HCT116 (cell line): ENCODE measurements around the gene ATP1A2. TPM values are rescaled to one million over a fixed set of nuclear protein-coding genes. Genes with fewer than 3 reads are reported as not detected.

Source experiments
- ATAC-seq: fragments of 200-7000 bp; cut with Tn5 transposase; 2 replicates; pipeline ENCODE4 v1.9.1; 2020; ENCODE audit warnings: mild to moderate bottlenecking, moderate library complexity
- BruUV-seq: library from RNA; stranded (reverse); fragments of 400-500 nt; replicated peaks from 2 replicates; lab custom pipeline; 2021; lab: Mats Ljungman, UMichigan
- CTCF ChIA-PET: fragments of 300-600 bp; sonication (Branson Sonifier 250); formaldehyde crosslinking; loops from one replicate; lab custom pipeline; 2021; ENCODE audit warnings: antibody characterized with exemption; lab: Charles Lee
- POLR2A ChIA-PET: fragments of 300-600, 350-600 bp; sonication (Branson Sonifier 250); formaldehyde crosslinking; loops from one replicate; lab custom pipeline; 2021; ENCODE audit warnings: antibody characterized with exemption; lab: Charles Lee
- RAD21 ChIA-PET, 2 experiments: fragments of 300-600 bp; sonication (Branson Sonifier 250); formaldehyde crosslinking; loops; one replicate each; lab custom pipeline; 2023; ENCODE audit warnings: low total read pairs in 2 of 2; ENCODE audit not compliant: uncharacterized antibody in 2 of 2, unreplicated experiment in 2 of 2, low non-redundant PET in 1 of 2; lab: Charles Lee
- DNase-seq: peaks from one replicate; pipeline ENCODE4 v3.0.0-alpha.2; 2010; ENCODE audit warnings: low read depth, low spot score
- H2AFZ ChIP-seq: fragments of 200-600 bp; shearing (Covaris generic), sonication (generic); 2 replicates; pipeline ENCODE4 v1.6.1; 2017; ENCODE audit warnings: low read depth, mixed run types, mixed read lengths, antibody characterized with exemption, low read length; ENCODE audit not compliant: poor library complexity, severe bottlenecking
- H3K27ac ChIP-seq: 2 replicates; pipeline ENCODE4 v1.5.1; 2012; ENCODE audit warnings: low read depth, low read length
- H3K27me3 ChIP-seq: fragments of 200-600 bp; sonication (generic); 2 replicates; pipeline ENCODE4 v1.6.1; 2016; ENCODE audit warnings: mixed run types, low read length, mixed read lengths; ENCODE audit not compliant: insufficient read depth
- H3K36me3 ChIP-seq, 2 experiments: fragments of 200-500 bp in 1 of 2; fragments of 200-600 bp in 1 of 2; sonication (Bioruptor generic) in 1 of 2; sonication (generic) in 1 of 2; 2 replicates each; pipeline versions ENCODE4 v1.5.1 to v1.6.1; 2014 to 2016; ENCODE audit warnings: low read length in 2 of 2, inconsistent platforms in 1 of 2, mixed read lengths in 1 of 2, mixed run types in 1 of 2; ENCODE audit not compliant: insufficient read depth in 2 of 2, control insufficient read depth in 1 of 2
- H3K4me1 ChIP-seq, 2 experiments: fragments of 200-600 bp in 1 of 2; sonication (generic) in 1 of 2; 2 replicates each; pipeline versions ENCODE4 v1.5.1 to v1.6.1; 2012 to 2017; ENCODE audit warnings: low read length in 2 of 2, inconsistent platforms in 1 of 2, mild to moderate bottlenecking in 1 of 2, mixed read lengths in 1 of 2, mixed run types in 1 of 2, moderate library complexity in 1 of 2; ENCODE audit not compliant: insufficient read depth in 2 of 2, control insufficient read depth in 1 of 2
- H3K4me2 ChIP-seq: fragments of 200-600 bp; sonication (generic); 2 replicates; pipeline ENCODE4 v1.6.1; 2017; ENCODE audit warnings: mixed run types, low read length, mixed read lengths
- H3K4me3 ChIP-seq, 2 experiments: fragments of 200-600 bp in 1 of 2; sonication (generic) in 1 of 2; replicated peaks in 1 of 2; 2 replicates each; pipeline ENCODE4 v1.5.1; 2011 to 2016; ENCODE audit warnings: low read length in 2 of 2, control low read depth in 1 of 2, low read depth in 1 of 2, mild to moderate bottlenecking in 1 of 2, mixed read lengths in 1 of 2, mixed run types in 1 of 2
- H3K79me2 ChIP-seq: fragments of 200-600 bp; sonication (generic); 2 replicates; pipeline ENCODE4 v1.6.1; 2017; ENCODE audit warnings: mild to moderate bottlenecking, mixed run types, low read length, moderate library complexity, mixed read lengths; ENCODE audit not compliant: insufficient read depth
- H3K9ac ChIP-seq: fragments of 200-600 bp; sonication (generic); 2 replicates; pipeline ENCODE4 v1.6.1; 2016; ENCODE audit warnings: low read length, mixed read lengths
- H3K9me2 ChIP-seq: fragments of 200-600 bp; sonication (generic), shearing (Covaris generic); 2 replicates; pipeline ENCODE4 v1.6.1; 2017; ENCODE audit warnings: mixed run types, mild to moderate bottlenecking, moderate library complexity; ENCODE audit not compliant: insufficient read depth
- H3K9me3 ChIP-seq, 2 experiments: fragments of 200-500 bp in 1 of 2; fragments of 200-600 bp in 1 of 2; sonication (Bioruptor generic) in 1 of 2; sonication (generic) in 1 of 2; 2 replicates each; pipeline ENCODE4 v1.6.1; 2014 to 2017; ENCODE audit warnings: low read length in 2 of 2, mixed read lengths in 2 of 2, inconsistent platforms in 1 of 2, low read depth in 1 of 2, mild to moderate bottlenecking in 1 of 2, mixed run types in 1 of 2, moderate library complexity in 1 of 2; ENCODE audit not compliant: control insufficient read depth in 1 of 2, insufficient read depth in 1 of 2
- H4K20me1 ChIP-seq: fragments of 200-600 bp; sonication (generic), shearing (Covaris generic); 2 replicates; pipeline ENCODE4 v1.6.1; 2017; ENCODE audit warnings: mixed run types, mild to moderate bottlenecking, moderate library complexity; ENCODE audit not compliant: insufficient read depth
- CBX3 ChIP-seq: IDR thresholded peaks from 2 replicates; pipeline ENCODE4 v1.6.1; 2012; ENCODE audit warnings: low read depth
- CEBPB ChIP-seq: IDR thresholded peaks from 2 replicates; pipeline ENCODE4 v1.6.1; 2012; ENCODE audit warnings: low read depth
- JUND ChIP-seq: IDR thresholded peaks from 2 replicates; pipeline ENCODE4 v1.6.1; 2012
- POLR2AphosphoS5 ChIP-seq: IDR thresholded peaks from 2 replicates; pipeline ENCODE4 v1.6.1; 2011; ENCODE audit warnings: mild to moderate bottlenecking, low read depth, low read length, moderate library complexity
- SIN3A ChIP-seq: IDR thresholded peaks from 2 replicates; pipeline ENCODE4 v1.6.1; 2012; ENCODE audit warnings: low read depth
- SP1 ChIP-seq: IDR thresholded peaks from 2 replicates; pipeline ENCODE4 v1.6.1; 2012; ENCODE audit warnings: low read depth
- TCF7L2 ChIP-seq: IDR thresholded peaks from 2 replicates; pipeline ENCODE4 v1.7.0; 2011; ENCODE audit warnings: borderline replicate concordance, inconsistent platforms; ENCODE audit not compliant: insufficient read depth, insufficient read length; ENCODE audit errors: extremely low read depth
- YY1 ChIP-seq: IDR thresholded peaks from 2 replicates; pipeline ENCODE4 v1.6.1; 2011; ENCODE audit warnings: low read length, low read depth, moderate library complexity, mild to moderate bottlenecking; ENCODE audit not compliant: insufficient replicate concordance; ENCODE audit errors: extremely low read depth
- ZFX ChIP-seq: fragments of 450-650 bp; IDR thresholded peaks from 2 replicates; pipeline ENCODE4 v1.6.1; 2017
- ZNF274 ChIP-seq: fragments of 200-500 bp; sonication (Bioruptor generic); IDR thresholded peaks from 2 replicates; pipeline ENCODE4 v1.6.1; 2014; ENCODE audit warnings: mild to moderate bottlenecking, low read depth, low read length, inconsistent platforms
- intact Hi-C: fragments of 100-400 bp; cut with micrococcal nuclease; formaldehyde crosslinking; loops from 2 replicates; pipeline ENCODE4 v1.10.0; 2022
- total RNA-seq: library from RNA; stranded (reverse); gene quantifications from one replicate; pipeline ENCODE4 v1.2.1, GENCODE V29; 2021; ENCODE audit not compliant: unreplicated experiment

Gene ATP1A2
- total RNA-seq, 1 experiment from 2014 or later, result not detected

GRCh38 chr1:160097911-160098851 is 17.4 kb upstream of the ATP1A2 start, which contains the start of gene IGSF8:
IGSF8 (minus strand) TSS chr1:160098619; CDS start chr1:160098472, 147 bp downstream.
- Histone ChIP-seq H3K4me3 (peak within 1 kb of the TSS; percentile 76 to 90), H2AFZ (peak within 1 kb of the TSS; percentile 56), H3K9me2 (no peaks in the 10 kb centered on the region), H3K27me3 (no peaks in the 10 kb centered on the region), H3K4me1 (peaks cover 11 to 35% of the 10 kb centered on the region in 2 experiments), H3K36me3 (no peaks in the 10 kb centered on the region), H3K4me2 (peak within 1 kb of the TSS; percentile 98), H3K9me3 (no peaks in the 10 kb centered on the region), H3K79me2 (peaks cover 4% of the 10 kb centered on the region; the same call in 1 of the 2 replicates), H4K20me1 (no peaks in the 10 kb centered on the region), H3K9ac (peak within 1 kb of the TSS; percentile 81), H3K27ac (peak within 1 kb of the TSS; percentile 60)
- RAD21 ChIA-PET, result interaction anchor here (0.8 to 1.8 kb wide), 3 partner anchors 12 to 154 kb away, joined by 3 to 4 read pairs (median 3); no protein-coding TSS in a partner anchor
- peak; percentile 67 for ATAC-seq
- intact Hi-C loops, result no loop called here
- TF ChIP-seq SP1, result peak; percentile 89
- TF ChIP-seq SIN3A, result no peak
- no peak for TF ChIP-seq ZNF274
- TF ChIP-seq CEBPB, result no peak
- no peak for TF ChIP-seq JUND
- no peak for TF ChIP-seq CBX3
- TF ChIP-seq POLR2AphosphoS5, result peak; percentile 48; the same call in 1 of the 2 replicates
- TF ChIP-seq YY1, result no peak
- peak; percentile 69 for TF ChIP-seq ZFX
- TF ChIP-seq TCF7L2, result peak; percentile 17
- CTCF ChIA-PET, result interaction anchor here (1.1 to 4.2 kb wide), 8 partner anchors 12 to 299 kb away, joined by 3 to 30 read pairs (median 10); no protein-coding TSS in a partner anchor
- peak; percentile 64 for DNase-seq
- POLR2A ChIA-PET, result interaction anchor here (0.8 to 1.7 kb wide), 2 partner anchors 9 to 11 kb away, joined by 3 read pairs; no protein-coding TSS in a partner anchor
- no TSS peak for BruUV-seq
